Nephron progenitor cell (in vitro differentiated cells): Measurements from ENCODE around the gene TMEM101.
"Not testable (repeated sequence)": the region's sequence is repeated elsewhere in the genome, so short reads cannot be mapped to it uniquely, and the experiment has no call there.

ENCODE experiments used
- DNase-seq: peaks from one replicate; pipeline ENCODE4 v3.0.0; 2021
- H3K27ac Mint-ChIP-seq: 2 replicates; pipeline ENCODE4 v1.8.0; 2021; ENCODE audit warnings: mild to moderate bottlenecking, moderate library complexity, mixed read lengths
- H3K27me3 Mint-ChIP-seq: 2 replicates; pipeline ENCODE4 v1.8.0; 2021; ENCODE audit warnings: mild to moderate bottlenecking, low read depth, mixed read lengths; ENCODE audit not compliant: poor library complexity
- H3K36me3 Mint-ChIP-seq: 2 replicates; pipeline ENCODE4 v1.8.0; 2021; ENCODE audit warnings: low read depth, mixed read lengths
- H3K4me1 Mint-ChIP-seq: 2 replicates; pipeline ENCODE4 v1.8.0; 2021; ENCODE audit warnings: mixed read lengths
- H3K4me3 Mint-ChIP-seq: 2 replicates; pipeline ENCODE4 v1.8.0; 2021; ENCODE audit warnings: mild to moderate bottlenecking, moderate library complexity, mixed read lengths
- H3K9me3 Mint-ChIP-seq: 2 replicates; pipeline ENCODE4 v1.8.0; 2021; ENCODE audit warnings: mild to moderate bottlenecking, moderate library complexity, mixed read lengths
- CTCF ChIP-seq: fragments of 200-600 bp; sonication (generic); IDR thresholded peaks from 2 replicates; pipeline ENCODE4 v1.5.0; 2021; ENCODE audit warnings: antibody characterized with exemption

TMEM101 gene

GRCh38 chr17:43975898-43976297, 38.9 kb downstream of the TMEM101 start:
- TF ChIP-seq CTCF = no peak
- Mint-ChIP-seq H3K36me3 (no peaks in the 10 kb centered on the region), H3K9me3 (no peaks in the 10 kb centered on the region), H3K27me3 (peaks cover 68% of the 10 kb centered on the region), H3K4me1 (peaks cover 7% of the 10 kb centered on the region), H3K4me3 (no peak overlapping the region), H3K27ac (no peak overlapping the region)
- DNase-seq = no peak

GRCh38 chr17:43974382-43975266, 40.1 kb downstream of the TMEM101 start:
- H3K27me3 Mint-ChIP-seq = peaks cover 63% of the 10 kb centered on the region
- no peaks in the 10 kb centered on the region for H3K36me3 Mint-ChIP-seq
- DNase-seq = no peak
- H3K4me1 Mint-ChIP-seq = peaks cover 7% of the 10 kb centered on the region
- H3K4me3 Mint-ChIP-seq = no peak overlapping the region
- H3K9me3 Mint-ChIP-seq = no peaks in the 10 kb centered on the region
- no peak overlapping the region for H3K27ac Mint-ChIP-seq
- TF ChIP-seq CTCF = no peak

DNA sequence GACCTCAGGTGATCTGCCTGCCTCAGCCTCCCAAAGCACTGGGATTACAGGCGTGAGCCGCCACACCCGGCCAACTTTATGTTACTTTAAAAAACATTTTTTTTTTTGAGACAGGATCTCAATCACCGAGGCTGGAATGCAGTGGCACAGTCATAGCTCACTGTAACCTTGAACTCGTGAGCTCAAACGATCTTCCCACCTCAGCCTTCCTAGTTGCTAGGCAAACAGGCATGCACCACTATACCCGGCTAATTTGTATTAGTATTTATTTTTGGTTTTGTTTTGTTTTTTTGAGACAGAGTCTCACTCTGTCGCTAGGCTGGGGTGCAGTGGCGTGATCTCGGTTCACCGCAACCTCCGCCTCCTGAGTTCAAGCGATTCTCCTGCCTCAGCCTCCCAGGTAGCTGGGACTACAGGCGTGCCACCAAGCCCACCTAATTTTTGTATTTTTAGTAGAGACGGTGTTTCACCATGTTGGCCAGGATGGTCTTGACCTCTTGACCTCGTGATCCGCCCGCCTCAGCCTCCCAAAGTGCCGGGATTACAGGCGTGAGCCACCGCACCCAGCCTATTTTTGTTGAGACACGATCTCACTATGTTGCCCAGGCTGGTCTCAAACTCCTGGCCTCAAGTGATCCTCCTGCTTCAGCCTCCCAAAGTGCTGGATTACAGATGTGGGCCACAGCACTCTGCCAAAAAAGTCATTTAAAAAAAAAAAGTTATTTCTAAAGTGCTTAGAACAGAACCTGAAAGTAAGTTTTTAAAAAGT, 42.1 kb downstream of the TMEM101 start:
- peaks cover 12% of the 10 kb centered on the region for H3K4me1 Mint-ChIP-seq
- H3K27ac Mint-ChIP-seq, DNase-seq, H3K36me3 Mint-ChIP-seq, H3K9me3 Mint-ChIP-seq, H3K4me3 Mint-ChIP-seq: not testable (repeated sequence)
- H3K27me3 Mint-ChIP-seq = peaks cover 45% of the 10 kb centered on the region

DNA sequence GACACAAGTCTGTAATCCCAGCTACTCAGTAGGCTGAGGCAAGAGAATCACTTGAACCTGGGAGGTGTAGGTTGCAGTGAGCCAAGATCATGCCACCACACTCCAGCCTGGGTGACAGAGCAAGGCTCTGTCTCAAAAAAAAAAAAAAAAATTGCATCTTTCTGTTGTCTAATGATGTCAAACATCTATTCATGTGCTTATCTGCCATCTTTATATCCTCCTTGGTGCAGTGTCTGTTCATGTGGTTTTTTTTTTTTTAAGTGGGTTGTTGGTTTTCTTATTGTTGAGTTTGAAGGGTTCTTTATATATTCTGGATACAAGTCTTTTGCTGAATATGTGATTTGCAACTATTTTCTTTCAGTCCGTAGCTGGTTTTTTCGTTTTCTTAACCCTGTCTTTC, 43.3 kb downstream of the TMEM101 start:
- H3K27me3 Mint-ChIP-seq = peaks cover 39% of the 10 kb centered on the region
- H3K9me3 Mint-ChIP-seq, H3K36me3 Mint-ChIP-seq, DNase-seq, H3K27ac Mint-ChIP-seq, H3K4me1 Mint-ChIP-seq, H3K4me3 Mint-ChIP-seq: not testable (repeated sequence)

GRCh38 chr17:43970366-43970765, 44.4 kb downstream of the TMEM101 start:
- no peak overlapping the region for H3K27ac Mint-ChIP-seq
- H3K9me3 Mint-ChIP-seq = no peaks in the 10 kb centered on the region
- H3K36me3 Mint-ChIP-seq = no peaks in the 10 kb centered on the region
- peaks cover 44% of the 10 kb centered on the region for H3K27me3 Mint-ChIP-seq
- DNase-seq = no peak
- H3K4me1 Mint-ChIP-seq = peaks cover 9% of the 10 kb centered on the region
- TF ChIP-seq CTCF = no peak
- no peak overlapping the region for H3K4me3 Mint-ChIP-seq

DNA sequence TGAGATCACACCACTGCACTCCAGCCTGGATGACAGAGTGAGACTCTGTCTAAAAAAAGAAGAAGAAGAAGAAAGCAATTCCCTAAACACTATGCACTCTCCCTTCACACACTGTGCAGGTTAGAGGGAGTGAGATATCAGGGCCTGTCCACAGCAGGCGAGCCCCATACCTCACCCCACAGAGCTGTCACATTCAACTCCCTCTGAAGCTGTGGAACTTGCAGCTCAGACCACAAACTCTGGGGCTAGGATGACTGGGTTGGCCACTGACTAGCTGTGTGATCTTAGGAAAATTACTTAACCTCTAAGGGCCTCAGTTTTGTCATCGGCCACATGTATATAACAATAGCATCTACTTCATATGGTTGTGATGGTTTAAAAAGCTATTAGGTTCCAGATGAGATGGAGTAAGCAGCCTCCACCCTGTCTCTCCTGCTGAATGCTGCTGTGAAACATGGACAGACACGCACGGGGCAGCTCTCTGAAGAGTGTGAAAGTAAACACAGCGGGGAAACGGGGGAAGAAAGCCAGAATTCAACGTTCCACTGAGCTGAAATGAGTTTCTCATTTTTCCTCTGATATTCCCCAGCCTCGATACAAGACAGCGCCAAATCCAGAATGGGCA, 47.4 kb downstream of the TMEM101 start:
- H3K4me3 Mint-ChIP-seq = no peak overlapping the region
- DNase-seq = no peak
- no peak overlapping the region for H3K27ac Mint-ChIP-seq
- H3K9me3 Mint-ChIP-seq = no peaks in the 10 kb centered on the region
- TF ChIP-seq CTCF = no peak
- peaks cover 9% of the 10 kb centered on the region for H3K4me1 Mint-ChIP-seq
- H3K27me3 Mint-ChIP-seq = peaks cover 40% of the 10 kb centered on the region
- H3K36me3 Mint-ChIP-seq = no peaks in the 10 kb centered on the region
